Loucy (cell line): ENCODE measurements around the gene HECTD1.
"Not testable (repeated sequence)": the region's sequence is repeated elsewhere in the genome, so short reads cannot be mapped to it uniquely, and the experiment has no call there.

Source experiments
- H2AFZ ChIP-seq: fragments of 200-600 bp; sonication (generic); 2 replicates; pipeline ENCODE4 v1.6.0; 2016; ENCODE audit warnings: antibody characterized with exemption, mild to moderate bottlenecking, low read length, moderate library complexity
- H3F3A ChIP-seq: fragments of 200-600 bp; 2 replicates; pipeline ENCODE4 v1.6.0; 2016; ENCODE audit warnings: antibody characterized with exemption, low read depth, mild to moderate bottlenecking
- H3K27me3 ChIP-seq: fragments of 200-600 bp; sonication (generic); 2 replicates; pipeline ENCODE4 v1.6.1; 2014; ENCODE audit warnings: low read length, mild to moderate bottlenecking; ENCODE audit not compliant: insufficient read depth, poor library complexity, severe bottlenecking
- H3K36me3 ChIP-seq: fragments of 200-600 bp; sonication (generic); 2 replicates; pipeline ENCODE4 v1.6.1; 2016; ENCODE audit warnings: low read length; ENCODE audit not compliant: insufficient read depth
- H3K4me1 ChIP-seq: fragments of 200-600 bp; sonication (generic); 2 replicates; pipeline ENCODE4 v1.5.1; 2014; ENCODE audit warnings: low read length, mild to moderate bottlenecking; ENCODE audit not compliant: insufficient read depth, poor library complexity, severe bottlenecking
- H3K4me2 ChIP-seq: fragments of 200-600 bp; sonication (generic); 2 replicates; pipeline ENCODE4 v1.6.0; 2014; ENCODE audit warnings: antibody characterized with exemption, low read length, low read depth, mild to moderate bottlenecking; ENCODE audit not compliant: poor library complexity, severe bottlenecking
- H3K4me3 ChIP-seq: fragments of 200-600 bp; sonication (generic); 2 replicates; pipeline ENCODE4 v1.5.1; 2014; ENCODE audit warnings: low read length, mild to moderate bottlenecking, mixed read lengths; ENCODE audit not compliant: poor library complexity, severe bottlenecking
- H3K79me2 ChIP-seq: fragments of 200-600 bp; sonication (generic); 2 replicates; pipeline ENCODE4 v1.6.1; 2014; ENCODE audit warnings: low read length; ENCODE audit not compliant: insufficient read depth
- H3K9ac ChIP-seq: fragments of 200-600 bp; sonication (generic); 2 replicates; pipeline ENCODE4 v1.6.0; 2014; ENCODE audit warnings: mild to moderate bottlenecking, low read depth, low read length, moderate library complexity; ENCODE audit not compliant: poor library complexity, severe bottlenecking
- H3K9me2 ChIP-seq: fragments of 200-600 bp; sonication (generic); replicated peaks from 2 replicates; pipeline ENCODE4 v1.6.1; 2016; ENCODE audit warnings: low read depth, low read length, mixed read lengths
- H3K9me3 ChIP-seq: fragments of 200-600 bp; sonication (generic); 2 replicates; pipeline ENCODE4 v1.6.1; 2014; ENCODE audit warnings: mild to moderate bottlenecking, antibody characterized with exemption, low read length, low read depth; ENCODE audit not compliant: insufficient read depth
- H4K20me1 ChIP-seq: fragments of 200-600 bp; sonication (generic); 2 replicates; pipeline ENCODE4 v1.6.0; 2014; ENCODE audit warnings: antibody characterized with exemption, low read length, mild to moderate bottlenecking; ENCODE audit not compliant: insufficient read depth, poor library complexity, severe bottlenecking
- CTCF ChIP-seq: fragments of 200-600 bp; sonication (generic); conservative IDR thresholded peaks from 2 replicates; pipeline ENCODE4 v1.5.1; 2014; ENCODE audit warnings: mild to moderate bottlenecking, antibody characterized with exemption, low read length
- EZH2phosphoT487 ChIP-seq: fragments of 200-600 bp; IDR thresholded peaks from 2 replicates; pipeline ENCODE4 v1.6.1; 2018; ENCODE audit warnings: antibody characterized with exemption, mild to moderate bottlenecking, moderate library complexity, borderline replicate concordance

The HECTD1 gene

GRCh38 chr14:31059152-31059924 is 148.3 kb downstream of the HECTD1 start:
- H3K4me3 ChIP-seq: no peak overlapping the region
- no peaks in the 10 kb centered on the region for H3F3A ChIP-seq
- H3K4me2 ChIP-seq: no peak overlapping the region
- H4K20me1 ChIP-seq: no peaks in the 10 kb centered on the region
- no peaks in the 10 kb centered on the region for H3K27me3 ChIP-seq
- no peaks in the 10 kb centered on the region for H3K9me3 ChIP-seq
- H3K9me2 ChIP-seq: no peaks in the 10 kb centered on the region
- no peak overlapping the region for H2AFZ ChIP-seq
- no peaks in the 10 kb centered on the region for H3K36me3 ChIP-seq
- TF ChIP-seq EZH2phosphoT487 (no peak), CTCF (no peak)
- no peaks in the 10 kb centered on the region for H3K4me1 ChIP-seq
- no peak overlapping the region for H3K9ac ChIP-seq
- H3K79me2 ChIP-seq: no peaks in the 10 kb centered on the region

GRCh38 chr14:31057701-31058364 is 149.8 kb downstream of the HECTD1 start:
- H3K9me3 ChIP-seq: no peaks in the 10 kb centered on the region
- no peak overlapping the region for H3K9ac ChIP-seq
- H3F3A ChIP-seq: no peaks in the 10 kb centered on the region
- H4K20me1 ChIP-seq: no peaks in the 10 kb centered on the region
- no peaks in the 10 kb centered on the region for H3K27me3 ChIP-seq
- no peaks in the 10 kb centered on the region for H3K36me3 ChIP-seq
- no peak for TF ChIP-seq EZH2phosphoT487
- TF ChIP-seq CTCF: no peak
- H3K4me3 ChIP-seq: no peak overlapping the region
- no peaks in the 10 kb centered on the region for H3K9me2 ChIP-seq
- no peak overlapping the region for H2AFZ ChIP-seq
- H3K4me2 ChIP-seq: no peak overlapping the region
- H3K79me2 ChIP-seq: no peaks in the 10 kb centered on the region
- no peaks in the 10 kb centered on the region for H3K4me1 ChIP-seq

GRCh38 chr14:31057035-31057434 is 150.6 kb downstream of the HECTD1 start:
- H3K4me1 ChIP-seq: no peaks in the 10 kb centered on the region
- H2AFZ ChIP-seq: no peak overlapping the region
- no peaks in the 10 kb centered on the region for H3F3A ChIP-seq
- H3K9me2 ChIP-seq: no peaks in the 10 kb centered on the region
- no peaks in the 10 kb centered on the region for H3K36me3 ChIP-seq
- H3K4me2 ChIP-seq: no peak overlapping the region
- no peaks in the 10 kb centered on the region for H3K79me2 ChIP-seq
- TF ChIP-seq EZH2phosphoT487 (no peak), CTCF (no peak)
- H3K9me3 ChIP-seq: no peaks in the 10 kb centered on the region
- H3K4me3 ChIP-seq: no peak overlapping the region
- no peaks in the 10 kb centered on the region for H4K20me1 ChIP-seq
- no peak overlapping the region for H3K9ac ChIP-seq
- H3K27me3 ChIP-seq: no peaks in the 10 kb centered on the region

DNA sequence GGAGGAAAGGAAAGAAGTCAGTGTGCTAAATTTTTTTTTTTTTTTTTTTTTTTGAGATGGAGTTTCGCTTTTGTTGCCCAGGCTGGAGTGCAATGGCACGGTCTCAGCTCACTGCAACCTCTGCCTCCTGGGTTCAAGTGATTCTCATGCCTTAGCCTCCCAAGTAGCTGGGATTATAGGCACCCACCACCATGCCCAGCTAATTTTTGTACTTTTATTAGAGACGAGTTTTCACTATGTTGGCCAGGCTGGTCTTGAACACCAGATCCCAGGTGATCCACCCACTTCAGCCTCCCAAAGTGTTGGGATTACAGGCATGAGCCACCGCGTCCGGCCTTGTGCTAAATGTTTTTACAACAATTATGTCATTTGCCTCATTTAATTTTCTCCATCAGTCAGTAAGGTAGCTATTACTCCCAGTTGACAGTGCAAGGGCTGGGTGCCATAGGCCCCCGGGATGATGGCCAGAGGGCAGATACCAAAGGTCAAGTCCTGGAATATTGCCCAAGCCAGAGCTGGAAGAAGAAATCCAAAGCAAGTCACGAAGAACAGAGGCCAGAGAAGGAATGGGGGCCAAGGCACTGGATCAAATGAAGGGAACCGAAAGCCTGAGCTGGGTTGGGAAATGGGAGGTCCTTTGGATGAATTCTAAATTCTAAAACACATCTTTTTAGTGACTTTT is 154.5 kb downstream of the HECTD1 start:
- H2AFZ ChIP-seq, H3K36me3 ChIP-seq, H3K9me2 ChIP-seq, H3K9ac ChIP-seq, H3K79me2 ChIP-seq, H3K27me3 ChIP-seq, H3F3A ChIP-seq, H3K9me3 ChIP-seq, H3K4me1 ChIP-seq, H3K4me3 ChIP-seq, H3K4me2 ChIP-seq, H4K20me1 ChIP-seq: not testable (repeated sequence)
